GF-D8 (cell line): Measurements from ENCODE around the gene KIAA1217.

Source experiments
- DNase-seq: peaks from one replicate; lab custom pipeline; 2025; lab: John Stamatoyannopoulos, UW

The KIAA1217 gene

GRCh38 chr10:24208661-24209431, at the start of gene KIAA1217:
TSS of gene KIAA1217 (plus strand) at chr10:24209138. CDS start at chr10:24209194, 56 bp downstream.
- DNase-seq = no peak

GRCh38 chr10:24162206-24162985, 46.5 kb upstream of the KIAA1217 start:
- no peak for DNase-seq

- no peak for DNase-seq
Observed at GRCh38 chr10:24163485-24163884, 45.5 kb upstream of the KIAA1217 start.

GRCh38 chr10:24168258-24169170, 40.4 kb upstream of the KIAA1217 start:
- no peak for DNase-seq

GRCh38 chr10:24170199-24170598, 38.7 kb upstream of the KIAA1217 start:
- no peak for DNase-seq

- no peak for DNase-seq
Observed at GRCh38 chr10:24172909-24173308, 36.0 kb upstream of the KIAA1217 start.

GRCh38 chr10:24174014-24174413, 34.9 kb upstream of the KIAA1217 start:
- no peak for DNase-seq

GRCh38 chr10:24176658-24177057, 32.3 kb upstream of the KIAA1217 start:
- DNase-seq = no peak

- no peak for DNase-seq
Observed at GRCh38 chr10:24177636-24178035, 31.3 kb upstream of the KIAA1217 start.

GRCh38 chr10:24180891-24181290, 28.0 kb upstream of the KIAA1217 start:
- DNase-seq = no peak

- no peak for DNase-seq
Observed at GRCh38 chr10:24184455-24184854, 24.5 kb upstream of the KIAA1217 start.

GRCh38 chr10:24193330-24193729, 15.6 kb upstream of the KIAA1217 start:
- peak; percentile 38 for DNase-seq

- no peak for DNase-seq
Observed at GRCh38 chr10:24197263-24197662, 11.7 kb upstream of the KIAA1217 start.

- no peak for DNase-seq
Observed at GRCh38 chr10:24201503-24202180, 7.3 kb upstream of the KIAA1217 start.

- no peak for DNase-seq
Observed at GRCh38 chr10:24202181-24202570, 6.8 kb upstream of the KIAA1217 start.

GRCh38 chr10:24205821-24206220, 3.1 kb upstream of the KIAA1217 start:
- DNase-seq = no peak

GRCh38 chr10:24206334-24206733, 2.6 kb upstream of the KIAA1217 start:
- DNase-seq = no peak

GRCh38 chr10:24206926-24207325, 2.0 kb upstream of the KIAA1217 start:
- DNase-seq = no peak

GRCh38 chr10:24207341-24207740, 1.6 kb upstream of the KIAA1217 start:
- no peak for DNase-seq

GRCh38 chr10:24207781-24208611, 942 bp upstream of the KIAA1217 start:
- no peak for DNase-seq

- DNase-seq = no peak
Observed at GRCh38 chr10:24209432-24209771, 464 bp downstream of the KIAA1217 start.
